Osteoblast (primary cell): ENCODE results near the gene VAV2. TPM values are rescaled to one million over a fixed set of nuclear protein-coding genes. Genes with fewer than 3 reads are reported as not detected.
A peak's percentile ranks its signal among the peaks of the same experiment; 100 is the strongest.

Experiments used
- DNase-seq: peaks from one replicate; pipeline ENCODE4 v3.0.0; 2011; ENCODE audit warnings: low spot score, mixed read lengths; ENCODE audit not compliant: insufficient read length; ENCODE audit errors: missing footprints
- H2AFZ ChIP-seq: 2 replicates; pipeline ENCODE4 v1.6.0; 2011; ENCODE audit warnings: mild to moderate bottlenecking, low read length
- H3K27ac ChIP-seq: 2 replicates; pipeline ENCODE4 v1.5.1; 2011; ENCODE audit warnings: mild to moderate bottlenecking, low read depth, low read length, moderate library complexity
- H3K27me3 ChIP-seq: 2 replicates; pipeline ENCODE4 v1.6.0; 2012; ENCODE audit warnings: mild to moderate bottlenecking, control low read depth, inconsistent platforms, low read length, moderate library complexity; ENCODE audit not compliant: insufficient read depth
- H3K36me3 ChIP-seq: 2 replicates; pipeline ENCODE4 v1.5.1; 2011; ENCODE audit warnings: mild to moderate bottlenecking, low read length, control low read depth, moderate library complexity; ENCODE audit not compliant: insufficient read depth
- H3K4me1 ChIP-seq: 2 replicates; pipeline ENCODE4 v1.5.1; 2011; ENCODE audit warnings: mild to moderate bottlenecking, low read length, control low read depth, moderate library complexity; ENCODE audit not compliant: insufficient read depth
- H3K4me2 ChIP-seq: 2 replicates; pipeline ENCODE4 v1.6.0; 2011; ENCODE audit warnings: mild to moderate bottlenecking, low read length; ENCODE audit not compliant: insufficient read depth
- H3K4me3 ChIP-seq: fragments of 200-600 bp; sonication (generic); 3 replicates; pipeline ENCODE4 v1.5.1; 2012; ENCODE audit warnings: mild to moderate bottlenecking, low read length, inconsistent platforms; ENCODE audit not compliant: insufficient read depth
- H3K79me2 ChIP-seq: 2 replicates; pipeline ENCODE4 v1.6.0; 2012; ENCODE audit warnings: mild to moderate bottlenecking, low read length, control low read depth, inconsistent platforms; ENCODE audit not compliant: insufficient read depth
- H3K9me3 ChIP-seq: 2 replicates; pipeline ENCODE4 v1.5.1; 2011; ENCODE audit warnings: low read depth, low read length, control low read depth
- H4K20me1 ChIP-seq: 2 replicates; pipeline ENCODE4 v1.6.0; 2012; ENCODE audit warnings: mild to moderate bottlenecking, low read length, control low read depth; ENCODE audit not compliant: insufficient read depth
- CTCF ChIP-seq: IDR thresholded peaks from 2 replicates; pipeline ENCODE4 v1.5.1; 2011; ENCODE audit warnings: mild to moderate bottlenecking, low read depth, low read length, moderate library complexity; ENCODE audit errors: extremely low read depth
- total RNA-seq: library from RNA; depleted of rRNA; stranded (reverse); fragments of >200 nt; gene quantifications from 2 replicates; pipeline ENCODE4 v1.2.3, GENCODE V29; 2012

The VAV2 gene
- total RNA-seq, 1 donor = 8.0 TPM

- Histone ChIP-seq H3K9me3 (no peaks in the 10 kb centered on the region), H2AFZ (no peak overlapping the region), H3K4me3 (no peak overlapping the region), H3K27me3 (no peaks in the 10 kb centered on the region), H3K4me2 (no peak overlapping the region), H4K20me1 (peaks cover 46% of the 10 kb centered on the region), H3K4me1 (peaks cover 7% of the 10 kb centered on the region), H3K79me2 (peaks cover 84% of the 10 kb centered on the region), H3K27ac (no peak overlapping the region), H3K36me3 (no peaks in the 10 kb centered on the region)
- TF ChIP-seq CTCF = no peak
- DNase-seq = no peak
Observed at GRCh38 chr9:133986774-133987445, 5.2 kb downstream of the VAV2 start.

GRCh38 chr9:133986061-133986460 is 6.1 kb downstream of the VAV2 start:
- DNase-seq = peak; percentile 80
- Histone ChIP-seq H3K4me2 (no peak overlapping the region), H3K36me3 (no peaks in the 10 kb centered on the region), H3K9me3 (no peaks in the 10 kb centered on the region), H4K20me1 (peaks cover 51% of the 10 kb centered on the region), H2AFZ (no peak overlapping the region), H3K4me1 (peaks cover 7% of the 10 kb centered on the region), H3K27me3 (no peaks in the 10 kb centered on the region), H3K27ac (no peak overlapping the region), H3K79me2 (peaks cover 90% of the 10 kb centered on the region), H3K4me3 (no peak overlapping the region)
- TF ChIP-seq CTCF = no peak

- Histone ChIP-seq H3K27me3 (no peaks in the 10 kb centered on the region), H3K4me3 (no peak overlapping the region), H3K79me2 (peaks cover 93% of the 10 kb centered on the region), H4K20me1 (peaks cover 58% of the 10 kb centered on the region), H3K9me3 (no peaks in the 10 kb centered on the region), H3K4me2 (no peak overlapping the region), H3K4me1 (no peaks in the 10 kb centered on the region), H3K36me3 (no peaks in the 10 kb centered on the region), H3K27ac (no peak overlapping the region), H2AFZ (no peak overlapping the region)
- no peak for TF ChIP-seq CTCF
- peak; percentile 43 for DNase-seq
Observed at GRCh38 chr9:133982971-133983720, 9.0 kb downstream of the VAV2 start.

- no peaks in the 10 kb centered on the region for H3K4me1 ChIP-seq
- H2AFZ ChIP-seq = no peak overlapping the region
- no peak overlapping the region for H3K4me3 ChIP-seq
- peaks cover 56% of the 10 kb centered on the region for H4K20me1 ChIP-seq
- DNase-seq = peak; percentile 60
- H3K27me3 ChIP-seq = no peaks in the 10 kb centered on the region
- TF ChIP-seq CTCF = no peak
- no peak overlapping the region for H3K27ac ChIP-seq
- H3K4me2 ChIP-seq = no peak overlapping the region
- peaks cover 93% of the 10 kb centered on the region for H3K79me2 ChIP-seq
- no peaks in the 10 kb centered on the region for H3K36me3 ChIP-seq
- H3K9me3 ChIP-seq = no peaks in the 10 kb centered on the region
Observed at GRCh38 chr9:133981958-133982681, 10.0 kb downstream of the VAV2 start.
